Measurements from ENCODE around the gene C19orf12.

The C19orf12 gene

DNA sequence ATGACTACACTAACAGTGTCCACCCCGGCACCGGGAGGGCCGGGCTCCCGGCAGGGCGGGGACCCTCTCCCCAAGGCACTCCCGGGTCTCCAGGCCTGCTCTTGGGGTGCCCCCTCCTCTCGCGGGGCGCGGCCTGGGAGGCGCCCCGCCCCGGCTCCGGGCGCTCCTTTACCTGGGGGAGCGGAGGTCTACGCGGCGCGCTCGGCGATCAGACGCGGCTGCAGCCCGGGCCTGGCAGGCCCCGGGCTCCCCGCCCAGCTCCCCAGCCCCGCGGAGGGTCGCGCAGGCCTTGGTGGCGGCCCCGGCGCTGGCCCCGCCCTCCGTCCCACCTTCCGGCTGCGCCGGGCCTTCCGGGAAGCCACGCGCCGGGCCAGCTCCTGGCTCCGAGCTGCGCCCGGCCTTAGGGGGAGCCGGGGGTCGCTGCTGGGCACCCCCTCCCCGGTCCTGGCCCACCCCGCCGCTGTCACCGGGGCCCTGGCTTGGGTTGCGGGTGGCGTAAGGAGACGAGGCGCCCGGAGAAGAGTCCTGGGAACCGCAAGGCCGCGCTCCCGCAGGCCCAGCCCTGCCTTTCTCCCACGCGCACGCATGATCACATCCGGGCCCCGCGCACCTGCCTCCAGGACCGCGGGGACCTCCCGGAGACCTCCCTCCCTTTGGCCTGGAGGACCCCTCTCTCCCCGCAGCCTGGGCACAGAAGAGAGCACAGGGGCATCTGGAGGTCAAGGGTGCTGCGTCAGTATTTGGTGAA, at the start of gene C19orf12:
Gene C19orf12, minus strand, starts transcription at position 309 of the 748 bp plus-strand sequence. CDS start 6,848 bp downstream, outside the sequence.
- DNase-seq, result peak; percentile 41

DNA sequence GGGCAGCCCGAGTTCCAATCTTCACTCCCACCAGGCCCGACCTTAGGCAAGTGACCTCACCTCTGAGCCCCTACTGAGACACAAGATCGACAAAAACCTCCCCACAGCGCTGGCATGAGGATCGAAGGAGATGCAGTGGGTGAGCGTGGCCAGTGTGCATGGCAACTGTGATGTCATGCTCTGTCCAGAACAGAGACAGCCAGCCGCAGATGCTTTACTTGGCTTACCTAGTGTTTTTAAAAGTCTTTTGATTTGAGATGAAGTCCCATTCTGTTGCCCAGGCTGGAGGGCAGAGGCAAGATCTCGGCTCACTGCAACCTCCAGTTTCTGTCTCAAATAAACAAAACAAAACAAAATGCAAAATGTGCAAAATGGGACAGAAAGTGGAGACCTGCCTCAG, 49.3 kb upstream of the C19orf12 start:
- DNase-seq, result no peak

DNA sequence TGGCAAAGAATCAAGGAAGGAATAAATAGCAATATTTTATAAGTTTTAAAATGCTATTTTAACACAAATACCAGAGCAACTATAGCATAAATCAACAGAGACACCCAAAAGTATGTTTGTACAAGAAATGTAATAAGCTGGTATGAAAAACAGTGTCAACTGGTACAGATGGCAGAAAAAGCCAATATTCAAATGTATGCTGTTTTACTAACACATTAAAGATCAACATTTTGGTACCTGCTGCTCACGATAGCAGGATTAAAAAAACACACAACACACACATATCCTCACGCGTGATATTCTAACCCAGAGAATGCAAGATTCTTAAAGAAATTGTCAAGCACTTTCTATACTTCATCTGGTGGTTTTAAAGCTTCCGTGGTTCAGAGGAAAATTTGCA, 48.1 kb upstream of the C19orf12 start:
- no peak for DNase-seq

DNA sequence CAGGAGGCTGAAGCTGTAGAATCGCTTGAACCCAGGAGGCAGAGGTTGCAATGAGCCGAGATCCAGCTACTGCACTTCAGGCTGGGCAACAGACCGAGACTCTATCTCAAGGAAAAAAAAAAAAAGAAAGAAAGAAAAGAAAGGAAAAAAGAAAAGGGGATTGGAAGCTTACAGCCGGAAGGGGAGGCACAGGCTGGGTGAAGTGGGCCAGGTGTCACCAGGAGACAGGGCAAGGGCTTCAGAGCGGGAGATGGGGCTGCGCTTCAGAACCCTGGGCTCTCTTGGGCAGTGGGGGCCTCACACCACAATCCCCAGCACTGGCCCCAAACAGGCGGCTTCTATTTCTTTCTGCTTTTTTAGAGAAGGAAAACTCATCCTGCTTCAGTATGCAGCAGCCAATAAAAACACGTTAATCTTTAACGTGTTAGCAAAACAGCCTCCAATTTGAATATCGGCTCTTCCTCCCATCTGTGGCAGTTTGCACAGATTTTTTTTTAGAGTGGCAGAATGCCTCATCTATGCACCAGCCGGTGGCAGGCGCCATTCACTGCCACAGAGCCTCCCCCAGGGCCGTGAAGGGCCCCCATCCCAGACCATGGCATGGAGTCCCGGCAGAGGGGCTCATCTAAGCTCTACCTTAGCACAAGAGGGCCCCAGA, 46.6 kb upstream of the C19orf12 start:
- DNase-seq, result no peak

DNA sequence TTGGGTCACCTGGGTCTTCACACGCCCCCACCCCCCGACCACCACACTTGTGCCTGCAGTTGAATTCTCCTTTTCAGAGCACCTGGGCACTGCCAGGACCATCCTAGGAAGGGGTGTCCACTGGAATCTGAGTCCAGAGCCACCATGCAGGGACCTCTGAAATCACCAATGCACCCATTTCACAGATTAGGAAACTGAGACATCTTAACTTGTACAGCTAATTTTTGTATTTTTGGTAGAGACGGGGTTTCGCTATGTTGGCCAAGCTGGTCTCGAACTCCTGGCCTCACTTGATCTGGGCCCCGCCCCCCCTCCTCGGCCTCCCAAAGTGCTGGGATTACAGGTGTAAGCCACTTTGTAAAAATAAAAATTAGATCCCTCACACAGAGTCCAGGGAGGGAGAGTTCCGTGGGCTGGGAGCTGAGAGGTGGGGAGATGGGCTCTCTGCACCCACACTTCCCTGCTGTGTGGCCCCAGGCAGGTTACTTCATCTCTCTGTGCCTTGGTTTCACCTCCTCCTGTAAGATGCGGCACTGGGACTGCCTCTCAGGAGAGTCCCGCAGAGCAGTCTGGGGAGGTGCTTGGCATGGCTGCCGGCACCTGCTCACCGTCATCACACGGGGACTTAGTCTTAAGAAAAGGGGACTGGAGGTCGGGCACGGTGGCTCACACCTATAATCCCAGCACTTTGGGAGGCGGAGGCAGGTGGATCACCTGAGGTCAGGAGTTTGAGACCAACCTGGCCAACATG, 45.9 kb upstream of the C19orf12 start:
- no peak for DNase-seq

DNA sequence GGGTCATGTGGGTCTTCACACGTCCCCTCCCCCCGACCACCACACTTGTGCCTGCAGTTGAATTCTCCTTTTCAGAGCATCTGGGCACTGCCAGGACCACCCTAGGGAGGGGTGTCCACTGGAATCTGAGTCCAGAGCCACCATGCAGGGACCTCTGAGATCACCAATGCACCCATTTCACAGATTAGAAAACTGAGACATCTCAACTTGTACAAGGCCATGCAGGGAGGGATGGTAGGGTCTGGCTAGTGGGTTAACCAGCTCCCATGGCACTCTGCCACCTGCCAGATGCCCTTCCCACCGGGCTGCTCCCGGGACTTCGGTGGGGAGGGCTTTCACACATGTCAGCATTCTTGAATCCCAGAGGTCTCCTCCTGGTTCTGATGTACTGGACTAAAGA, 44.3 kb upstream of the C19orf12 start:
- DNase-seq, result no peak

DNA sequence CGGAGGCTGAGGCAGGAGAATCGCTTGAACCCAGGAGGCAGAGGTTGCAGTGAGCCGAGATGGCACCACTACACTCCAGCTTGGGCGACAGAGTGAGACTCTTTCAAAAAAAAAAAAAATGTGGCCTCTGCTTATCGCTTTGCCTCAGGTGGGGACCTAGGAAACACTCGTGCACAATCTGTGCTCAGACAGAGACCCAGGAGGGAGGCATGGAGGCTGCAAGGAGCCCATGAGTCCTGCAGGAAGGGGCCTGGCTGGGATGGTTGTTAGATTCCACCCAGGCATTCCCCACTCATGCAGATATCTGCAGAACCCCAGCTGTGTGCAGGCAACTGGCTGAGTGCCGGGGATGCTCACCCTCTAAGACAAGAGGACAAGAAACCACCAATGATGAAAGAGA, 43.8 kb upstream of the C19orf12 start:
- no peak for DNase-seq

DNA sequence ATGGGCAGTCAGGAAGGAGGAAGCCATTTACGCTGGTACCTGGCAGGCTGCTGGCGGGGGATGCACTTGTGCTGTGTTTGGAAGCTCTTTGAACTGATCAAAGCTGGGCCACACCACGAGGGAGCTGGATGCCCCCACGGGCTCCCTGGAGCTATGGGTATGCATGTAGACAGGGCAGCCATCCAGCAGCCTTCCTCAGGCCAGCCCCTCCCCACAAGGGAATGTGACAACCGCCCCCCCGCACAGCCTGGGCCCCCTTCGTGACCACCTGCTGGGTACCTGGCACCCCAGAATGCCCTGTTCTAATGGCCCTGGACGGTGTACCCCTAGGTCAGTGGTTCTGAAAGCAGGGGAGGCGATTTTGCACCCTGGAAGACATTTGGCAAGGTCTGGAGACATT, 42.5 kb upstream of the C19orf12 start:
- no peak for DNase-seq

DNA sequence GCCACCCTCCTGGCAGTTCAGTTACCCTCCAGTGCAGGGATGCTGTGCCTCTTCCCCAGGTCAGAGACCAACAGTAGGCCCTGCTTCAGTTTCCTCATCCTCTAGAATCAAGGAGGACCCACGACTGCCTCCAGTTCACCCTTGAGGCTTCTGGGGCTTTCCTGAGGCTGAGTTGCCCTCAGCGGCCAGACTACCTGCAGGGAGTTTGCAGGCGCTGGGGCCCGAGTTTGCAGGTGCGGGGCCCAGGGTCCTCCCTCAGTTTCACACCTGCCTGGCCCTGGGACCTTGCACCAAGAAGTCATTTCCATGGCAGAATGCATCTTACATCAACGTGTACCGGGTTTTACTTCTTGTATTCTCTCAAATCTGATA, 38.9 kb upstream of the C19orf12 start:
- DNase-seq, result no peak

DNA sequence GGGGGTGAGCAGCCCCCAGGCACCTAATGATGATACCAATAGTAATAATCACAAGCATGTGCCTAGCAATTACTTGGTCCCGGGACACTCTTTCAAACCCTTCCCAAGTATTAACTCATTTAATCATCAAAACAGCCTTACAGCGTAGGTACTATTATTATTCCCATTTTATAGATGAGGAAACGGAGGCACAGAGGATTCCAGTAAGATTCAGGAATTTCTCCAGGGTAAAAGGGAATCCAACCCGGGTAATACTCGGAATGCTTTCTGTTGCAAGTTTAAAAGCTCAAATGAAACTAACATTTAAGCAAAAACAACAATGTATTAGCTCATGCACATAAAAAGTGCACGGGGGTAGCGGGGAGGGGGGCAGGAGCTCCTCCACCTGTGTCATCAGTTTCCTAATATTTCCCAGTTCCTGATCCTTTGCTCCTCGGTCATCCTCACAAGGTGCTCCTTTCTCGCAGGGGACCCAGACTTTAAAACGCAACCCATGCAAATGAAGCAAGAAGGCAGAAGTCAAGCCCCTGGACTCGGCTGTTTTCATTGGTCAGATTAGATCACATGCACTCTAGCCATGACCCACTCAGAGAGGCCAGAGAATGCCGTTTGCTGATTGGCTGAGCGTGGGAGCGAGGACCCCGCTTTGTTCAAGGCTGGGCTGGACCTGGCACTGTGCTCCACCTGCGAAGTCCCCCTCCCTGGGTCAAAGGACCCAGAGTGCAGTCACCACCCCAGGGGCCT, 38.3 kb upstream of the C19orf12 start:
- DNase-seq, result no peak

DNA sequence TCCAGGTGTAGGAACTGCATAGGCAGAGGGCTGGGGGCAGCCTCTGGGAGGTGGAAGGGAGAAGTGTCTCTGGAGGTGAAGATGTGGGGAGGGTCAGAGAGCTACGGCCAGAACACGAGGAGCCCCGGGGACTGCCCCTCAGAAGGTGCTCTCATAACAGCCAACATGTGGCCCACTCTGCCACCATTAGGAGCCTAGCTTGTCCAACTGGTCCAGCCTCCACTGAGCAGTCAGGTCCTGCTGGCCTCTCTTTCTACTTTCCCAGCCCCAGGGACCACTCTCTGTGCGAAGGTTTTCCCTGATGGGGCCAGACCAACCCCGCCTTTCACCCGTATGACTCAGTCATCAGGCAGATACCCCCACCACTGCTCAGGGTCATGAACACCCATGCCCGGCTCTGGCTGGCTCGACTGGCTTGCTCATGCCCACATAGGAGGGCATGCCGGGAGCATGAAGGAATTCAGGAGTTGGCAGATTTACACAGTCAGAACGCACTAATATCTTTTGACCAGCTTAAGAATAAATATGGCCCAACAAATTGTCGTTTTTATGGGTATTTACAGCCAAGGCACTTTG, 37.5 kb upstream of the C19orf12 start:
- DNase-seq, result no peak

DNA sequence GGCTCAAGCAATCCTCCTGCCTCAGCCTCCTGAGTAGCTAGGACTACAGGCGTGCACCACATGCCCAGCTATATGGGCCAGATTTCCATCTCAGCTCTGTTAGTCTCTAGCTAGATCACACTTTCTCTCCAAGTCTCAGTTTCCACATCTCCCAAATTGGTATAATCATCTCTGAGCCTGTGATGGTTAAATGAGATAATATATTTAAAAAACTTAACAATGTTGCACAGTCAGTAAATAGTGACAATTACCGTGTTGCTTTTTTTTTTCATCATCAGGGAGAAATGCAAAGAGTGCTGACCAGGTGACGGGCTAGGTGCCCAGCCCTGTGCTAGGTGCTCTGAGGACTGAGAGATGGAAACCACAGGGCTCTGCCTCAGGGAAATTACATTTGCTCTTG, 36.9 kb upstream of the C19orf12 start:
- no peak for DNase-seq

DNA sequence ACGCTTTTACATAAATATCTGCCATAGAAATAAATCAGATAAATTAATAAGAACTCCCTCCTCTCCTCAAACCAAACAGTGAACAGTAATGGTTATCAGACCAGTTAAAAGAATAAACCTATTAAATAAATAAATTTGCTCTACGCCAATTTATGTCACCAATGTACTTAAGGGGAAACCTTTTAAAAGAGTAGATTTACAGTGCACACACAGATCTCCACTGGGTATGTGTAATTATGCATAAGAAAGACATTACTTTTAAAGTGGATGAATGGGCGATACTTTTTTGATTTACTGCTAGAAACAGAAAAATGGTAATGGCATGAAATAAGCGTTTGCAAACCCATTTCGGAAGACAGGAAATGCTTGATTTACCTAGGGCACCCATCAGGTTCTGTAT, 34.9 kb upstream of the C19orf12 start:
- no peak for DNase-seq

DNA sequence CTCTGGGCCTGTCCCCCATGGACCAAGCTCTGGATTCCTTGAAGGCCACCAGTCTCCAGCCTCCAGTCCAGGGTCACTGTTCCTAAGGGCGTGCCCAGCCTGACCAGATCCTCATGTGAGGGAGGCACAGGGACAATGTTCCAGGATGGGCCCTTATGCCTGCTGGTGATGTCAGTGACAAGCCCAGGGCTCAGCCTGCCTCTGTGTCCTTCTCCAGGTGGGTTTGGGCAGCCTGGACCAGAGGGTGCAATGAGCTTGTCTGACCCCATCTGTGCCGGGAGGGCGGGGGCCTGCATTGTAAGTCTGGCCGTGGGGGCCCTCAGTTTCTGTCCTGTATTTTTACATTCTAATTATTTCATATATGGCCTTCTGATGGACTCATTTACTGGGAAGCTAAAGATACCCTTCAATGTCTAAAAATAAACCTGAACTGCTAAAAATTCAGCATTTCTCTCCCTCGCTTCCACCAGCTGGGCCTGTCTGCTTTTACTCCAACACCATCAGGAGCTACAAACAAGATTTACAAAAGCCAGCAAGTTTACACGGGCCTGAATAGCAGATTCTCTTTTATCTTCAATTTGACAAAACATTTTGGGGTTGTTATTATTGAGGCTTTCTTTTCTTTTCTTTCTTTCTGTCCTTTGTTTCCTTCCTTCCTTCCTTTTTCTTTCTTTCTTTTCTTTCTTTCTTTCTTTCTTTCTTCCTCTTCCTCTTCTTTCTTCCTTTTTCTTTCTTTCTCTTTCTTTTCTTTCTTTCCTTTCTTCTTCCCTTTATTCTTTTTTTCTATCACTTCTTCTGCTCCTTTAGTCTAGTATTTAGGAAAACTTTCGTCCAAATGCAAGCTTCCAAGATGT, 34.2 kb upstream of the C19orf12 start:
- no peak for DNase-seq

DNA sequence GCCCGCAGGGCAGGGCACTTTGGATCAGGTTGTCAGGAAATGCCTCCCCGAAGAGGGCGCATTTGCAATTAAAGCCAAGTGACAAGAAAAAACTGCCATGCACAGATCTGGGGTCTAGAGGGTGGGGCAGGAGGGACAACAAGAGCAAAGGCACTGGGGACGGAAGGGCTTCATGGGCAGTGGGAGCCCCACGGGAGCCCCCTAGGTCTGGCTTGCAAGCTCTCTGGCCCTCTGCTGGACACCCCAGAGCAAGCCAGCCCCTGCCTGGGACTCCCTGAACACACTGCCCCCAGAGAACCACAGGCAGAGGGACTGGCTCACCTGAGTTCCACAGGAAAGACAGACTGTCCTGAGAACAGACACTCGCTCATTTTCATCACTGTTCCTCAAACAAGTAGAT, 30.2 kb upstream of the C19orf12 start:
- DNase-seq, result no peak

DNA sequence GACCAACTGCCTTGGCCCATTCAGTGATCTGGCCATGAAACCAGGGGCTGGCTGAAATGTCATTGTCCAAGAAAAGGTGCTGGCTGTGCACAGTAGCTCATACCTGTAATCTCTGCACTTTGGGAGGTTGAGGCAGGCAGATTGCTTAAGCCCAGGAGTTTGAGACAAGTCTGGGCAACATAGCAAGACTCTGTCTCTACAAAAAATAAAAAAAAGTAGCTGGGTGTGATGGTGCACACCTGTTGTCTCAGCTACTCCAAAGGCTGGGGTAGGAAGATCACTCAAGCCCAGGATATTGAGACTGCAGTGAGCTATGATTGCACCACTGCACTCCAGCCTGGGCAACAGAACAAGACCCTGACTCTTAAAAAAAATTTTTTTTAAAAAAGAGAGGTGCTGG, 28.6 kb upstream of the C19orf12 start:
- no peak for DNase-seq

DNA sequence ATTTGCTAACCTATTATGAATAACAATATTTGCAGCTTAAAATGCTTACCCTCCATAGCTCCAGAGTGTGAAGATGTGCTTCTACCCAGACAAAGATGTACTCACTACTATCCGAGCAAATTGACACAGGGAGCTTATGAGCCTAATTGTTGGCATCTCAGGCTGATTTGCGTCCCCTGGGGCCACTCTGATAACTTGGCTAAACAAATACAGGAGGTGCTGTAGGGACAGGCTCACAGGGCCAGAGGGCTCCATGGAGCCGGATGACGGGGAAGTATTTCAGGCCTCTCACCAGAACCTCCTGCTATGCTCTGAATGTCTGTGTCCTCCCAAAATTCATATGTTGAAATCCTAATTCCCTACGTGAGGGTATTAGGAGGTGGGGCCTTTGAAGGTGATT, 26.7 kb upstream of the C19orf12 start:
- DNase-seq, result no peak

DNA sequence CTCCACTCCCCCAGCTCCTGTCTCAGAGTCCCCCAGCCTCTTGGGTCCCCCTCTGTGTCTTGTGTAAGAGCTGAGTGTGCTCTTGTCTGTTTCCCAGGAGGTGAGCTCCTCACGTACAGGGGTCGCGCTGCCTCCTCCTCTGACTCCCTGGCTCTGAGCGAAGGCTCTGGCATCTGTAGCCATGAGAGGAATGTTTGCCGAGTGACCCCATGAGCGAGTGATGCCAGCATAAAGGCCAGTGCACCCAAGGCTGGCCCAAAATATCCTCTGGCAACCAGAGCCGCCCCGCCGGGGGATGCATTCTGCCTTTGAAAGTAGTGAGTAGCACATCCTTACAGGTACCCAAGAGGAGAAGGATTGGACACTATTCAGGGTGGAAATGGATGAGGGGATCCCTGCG, 26.2 kb upstream of the C19orf12 start:
- no peak for DNase-seq

DNA sequence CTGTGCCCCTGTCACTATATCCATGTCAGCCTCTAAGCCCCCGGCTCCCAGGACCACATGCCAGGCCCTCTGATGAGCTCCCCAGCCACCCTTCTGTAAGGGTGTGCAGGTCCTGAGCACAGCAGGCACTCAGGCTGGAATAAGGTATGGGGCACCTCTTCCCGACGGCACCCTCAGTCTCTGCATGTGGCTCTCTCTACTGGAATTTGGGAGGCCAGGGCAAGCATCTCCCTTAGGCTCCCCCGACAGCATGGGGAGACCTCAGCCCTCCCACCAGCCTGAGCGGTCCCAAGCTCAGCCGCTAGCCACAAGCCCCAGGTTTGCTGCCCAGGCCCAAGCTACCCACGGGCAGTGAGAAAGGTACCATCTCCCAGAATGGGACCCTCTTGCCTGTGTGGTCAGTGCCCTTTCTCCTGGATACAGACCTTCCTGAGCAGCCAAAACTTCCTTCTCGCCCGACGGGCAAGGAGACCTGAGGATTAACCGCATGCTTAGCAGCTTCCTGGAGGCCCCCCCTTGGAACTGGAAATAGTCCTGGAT, 22.5 kb upstream of the C19orf12 start:
- no peak for DNase-seq

DNA sequence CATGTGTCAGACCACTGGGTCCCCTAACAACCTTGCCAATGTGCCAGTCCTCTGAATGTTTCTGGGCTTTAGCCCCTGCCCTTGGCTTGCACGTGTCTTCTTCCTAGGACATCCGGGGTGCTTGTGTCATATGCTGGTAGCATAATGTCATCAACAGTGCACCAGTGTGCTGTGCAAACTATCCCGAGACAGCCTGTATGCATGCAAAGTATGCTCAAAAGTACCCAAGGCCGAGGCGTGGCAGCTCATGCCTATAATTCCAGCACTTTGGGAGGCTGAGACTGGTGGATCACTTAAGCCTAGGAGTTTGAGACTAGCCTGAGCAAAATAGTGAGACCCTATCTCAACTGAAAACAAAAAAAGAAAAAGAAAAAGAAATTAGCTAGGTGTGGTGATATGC, 20.8 kb upstream of the C19orf12 start:
- no peak for DNase-seq

DNA sequence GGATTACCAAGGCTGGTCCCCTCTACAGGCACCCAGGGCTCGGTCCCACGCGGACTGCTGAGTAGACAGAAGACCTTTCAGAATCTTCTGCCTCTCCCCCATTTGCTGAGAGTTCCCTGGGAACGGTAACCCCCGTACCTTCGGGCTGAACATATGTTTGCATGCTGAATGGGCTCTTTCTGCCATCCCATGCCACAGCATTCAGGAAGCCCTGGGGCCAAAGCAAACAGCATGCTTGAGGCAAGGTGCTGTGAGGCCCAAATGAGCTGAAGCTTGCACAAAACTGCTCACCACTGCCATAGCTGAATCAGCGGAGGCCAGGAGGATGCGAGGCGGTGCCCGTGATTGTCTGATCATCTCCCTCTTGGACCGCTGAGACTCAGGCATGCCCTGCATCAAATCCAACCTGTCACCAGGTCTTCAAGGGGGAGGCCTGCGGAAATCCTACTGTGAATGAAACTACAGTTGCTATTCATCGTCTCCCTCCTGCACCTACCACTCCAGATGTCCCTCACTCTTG, 16.3 kb upstream of the C19orf12 start:
- no peak for DNase-seq

DNA sequence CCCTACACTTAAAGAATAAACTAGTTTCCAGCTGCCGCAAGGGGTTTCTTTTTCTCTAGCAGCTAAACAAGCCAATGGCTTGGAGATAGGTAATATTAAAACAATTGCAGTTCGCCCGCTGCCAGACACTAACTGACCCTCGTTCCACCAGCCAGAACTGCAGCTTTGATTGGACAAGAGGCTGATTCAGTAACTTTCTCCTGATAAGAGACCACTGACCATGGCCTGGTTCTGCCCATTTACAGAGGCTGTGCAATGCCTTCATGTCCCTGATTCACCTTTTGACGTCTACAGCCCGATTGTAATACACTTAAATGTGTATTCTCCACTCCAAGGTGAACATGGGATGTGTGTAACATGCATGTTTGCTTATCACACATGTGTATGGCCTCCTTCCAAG, 12.8 kb upstream of the C19orf12 start:
- DNase-seq, result no peak

Data from MV-4-11 (cell line).